OCI-LY7 (cell line): Measurements from ENCODE around the gene METTL8.
"Not testable (repeated sequence)": the region's sequence is repeated elsewhere in the genome, so short reads cannot be mapped to it uniquely, and the experiment has no call there.

Experiments
- EZH2phosphoT487 ChIP-seq: fragments of 200-600 bp; sonication (generic); IDR thresholded peaks from 2 replicates; pipeline ENCODE4 v1.6.1; 2018; ENCODE audit warnings: low read depth, borderline replicate concordance, mild to moderate bottlenecking, mixed run types, antibody characterized with exemption, low read length, moderate library complexity, mixed read lengths
- TF ChIP-seq, protein P1 (sequence below): fragments of 200-600 bp; sonication (generic); conservative IDR thresholded peaks from 2 replicates; pipeline ENCODE4 v1.5.1; 2014; ENCODE audit warnings: mild to moderate bottlenecking, antibody characterized with exemption, low read length, moderate library complexity, mixed read lengths

DNA sequence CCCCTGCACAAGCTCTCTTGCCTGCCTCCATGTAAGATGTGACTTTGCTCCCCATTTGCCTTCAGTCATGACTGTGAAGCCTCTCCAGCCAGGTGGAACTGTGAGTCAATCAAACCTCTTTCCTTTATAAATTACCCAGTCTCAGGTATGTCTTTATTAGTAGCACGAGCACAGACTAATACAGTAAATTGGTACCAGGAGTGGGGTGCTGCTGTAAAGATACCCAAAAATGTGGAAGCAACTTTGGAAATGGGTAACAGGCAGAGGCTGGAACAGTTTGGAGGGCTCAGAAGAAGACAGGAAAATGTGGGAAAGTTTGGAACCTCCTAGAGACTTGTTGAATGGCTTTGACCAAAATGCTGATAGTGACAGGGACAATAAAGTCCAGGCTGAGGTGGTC, 122.2 kb downstream of the METTL8 start:
- TF ChIP-seq, protein P1, sequence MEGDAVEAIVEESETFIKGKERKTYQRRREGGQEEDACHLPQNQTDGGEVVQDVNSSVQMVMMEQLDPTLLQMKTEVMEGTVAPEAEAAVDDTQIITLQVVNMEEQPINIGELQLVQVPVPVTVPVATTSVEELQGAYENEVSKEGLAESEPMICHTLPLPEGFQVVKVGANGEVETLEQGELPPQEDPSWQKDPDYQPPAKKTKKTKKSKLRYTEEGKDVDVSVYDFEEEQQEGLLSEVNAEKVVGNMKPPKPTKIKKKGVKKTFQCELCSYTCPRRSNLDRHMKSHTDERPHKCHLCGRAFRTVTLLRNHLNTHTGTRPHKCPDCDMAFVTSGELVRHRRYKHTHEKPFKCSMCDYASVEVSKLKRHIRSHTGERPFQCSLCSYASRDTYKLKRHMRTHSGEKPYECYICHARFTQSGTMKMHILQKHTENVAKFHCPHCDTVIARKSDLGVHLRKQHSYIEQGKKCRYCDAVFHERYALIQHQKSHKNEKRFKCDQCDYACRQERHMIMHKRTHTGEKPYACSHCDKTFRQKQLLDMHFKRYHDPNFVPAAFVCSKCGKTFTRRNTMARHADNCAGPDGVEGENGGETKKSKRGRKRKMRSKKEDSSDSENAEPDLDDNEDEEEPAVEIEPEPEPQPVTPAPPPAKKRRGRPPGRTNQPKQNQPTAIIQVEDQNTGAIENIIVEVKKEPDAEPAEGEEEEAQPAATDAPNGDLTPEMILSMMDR: not testable (repeated sequence)
- TF ChIP-seq EZH2phosphoT487: not testable (repeated sequence)
